Smooth muscle cell (in vitro differentiated cells): ENCODE measurements around the gene TNRC6A. TPM values are rescaled to one million over a fixed set of nuclear protein-coding genes. Genes with fewer than 3 reads are reported as not detected.

ENCODE experiments used
- DNase-seq: peaks from one replicate; lab custom pipeline; 2025; ENCODE audit not compliant: unreplicated experiment; lab: John Stamatoyannopoulos, UW
- H2AFZ ChIP-seq: fragments of 200-600 bp; sonication (generic); 2 replicates; pipeline ENCODE4 v1.6.0; 2016; ENCODE audit warnings: antibody characterized with exemption, low read depth, mild to moderate bottlenecking
- H3F3A ChIP-seq: fragments of 200-600 bp; sonication (generic); 2 replicates; pipeline ENCODE4 v1.6.0; 2017; ENCODE audit warnings: antibody characterized with exemption, low read depth
- H3K27ac ChIP-seq: fragments of 200-600 bp; sonication (generic); 2 replicates; pipeline ENCODE4 v1.5.1; 2016; ENCODE audit warnings: low read depth, mild to moderate bottlenecking
- H3K27me3 ChIP-seq: fragments of 200-600 bp; sonication (generic); 2 replicates; pipeline ENCODE4 v1.6.1; 2016; ENCODE audit warnings: low read depth, mild to moderate bottlenecking
- H3K36me3 ChIP-seq: fragments of 200-600 bp; sonication (generic); 2 replicates; pipeline ENCODE4 v1.5.1; 2016; ENCODE audit warnings: low read depth
- H3K4me1 ChIP-seq: fragments of 200-600 bp; sonication (generic); 2 replicates; pipeline ENCODE4 v1.5.1; 2016; ENCODE audit warnings: low read depth
- H3K4me2 ChIP-seq: fragments of 200-600 bp; sonication (generic); 2 replicates; pipeline ENCODE4 v1.6.0; 2016; ENCODE audit warnings: mild to moderate bottlenecking
- H3K4me3 ChIP-seq: fragments of 200-600 bp; sonication (generic); 2 replicates; pipeline ENCODE4 v1.5.1; 2016; ENCODE audit warnings: mild to moderate bottlenecking
- H3K79me2 ChIP-seq: fragments of 200-600 bp; sonication (generic); 2 replicates; pipeline ENCODE4 v1.6.0; 2016; ENCODE audit warnings: low read depth, mild to moderate bottlenecking
- H3K9ac ChIP-seq: fragments of 200-600 bp; sonication (generic); 2 replicates; pipeline ENCODE4 v1.6.0; 2016; ENCODE audit warnings: low read depth
- H3K9me3 ChIP-seq: fragments of 200-600 bp; sonication (generic); replicated peaks from 2 replicates; pipeline ENCODE4 v1.5.1; 2016; ENCODE audit warnings: low read depth
- H4K20me1 ChIP-seq: fragments of 200-600 bp; sonication (generic); 2 replicates; pipeline ENCODE4 v1.6.0; 2016; ENCODE audit warnings: low read depth
- WGBS: methylation state at CpG from one replicate; pipeline ENCODE4 v1.1.7; 2016; ENCODE audit warnings: low lambda C conversion rate; 5-methylcytosine and 5-hydroxymethylcytosine counted together
- polyA plus RNA-seq: library from polyadenylated mRNA; unstranded; fragments of >200 nt; fragmentation: Nextera tagmentation; extraction: Ambion mirVana; gene quantifications from 2 replicates; pipeline ENCODE4 v1.2.1, GENCODE V29; 2016
- total RNA-seq: library from RNA; depleted of rRNA; stranded (reverse); fragments of >200 nt; gene quantifications from 2 replicates; pipeline ENCODE4 v1.2.3, GENCODE V29; 2014
- TF ChIP-seq, protein P1 (sequence below): fragments of 200-600 bp; sonication (generic); IDR thresholded peaks from 2 replicates; pipeline ENCODE4 v1.5.1; 2017; ENCODE audit warnings: borderline replicate concordance, mild to moderate bottlenecking, antibody characterized with exemption; ENCODE audit not compliant: insufficient read depth, poor library complexity, severe bottlenecking

Gene TNRC6A
- total and polyA plus RNA-seq, 2 experiments from 2014 or later = 14.6 to 30.3 TPM

DNA sequence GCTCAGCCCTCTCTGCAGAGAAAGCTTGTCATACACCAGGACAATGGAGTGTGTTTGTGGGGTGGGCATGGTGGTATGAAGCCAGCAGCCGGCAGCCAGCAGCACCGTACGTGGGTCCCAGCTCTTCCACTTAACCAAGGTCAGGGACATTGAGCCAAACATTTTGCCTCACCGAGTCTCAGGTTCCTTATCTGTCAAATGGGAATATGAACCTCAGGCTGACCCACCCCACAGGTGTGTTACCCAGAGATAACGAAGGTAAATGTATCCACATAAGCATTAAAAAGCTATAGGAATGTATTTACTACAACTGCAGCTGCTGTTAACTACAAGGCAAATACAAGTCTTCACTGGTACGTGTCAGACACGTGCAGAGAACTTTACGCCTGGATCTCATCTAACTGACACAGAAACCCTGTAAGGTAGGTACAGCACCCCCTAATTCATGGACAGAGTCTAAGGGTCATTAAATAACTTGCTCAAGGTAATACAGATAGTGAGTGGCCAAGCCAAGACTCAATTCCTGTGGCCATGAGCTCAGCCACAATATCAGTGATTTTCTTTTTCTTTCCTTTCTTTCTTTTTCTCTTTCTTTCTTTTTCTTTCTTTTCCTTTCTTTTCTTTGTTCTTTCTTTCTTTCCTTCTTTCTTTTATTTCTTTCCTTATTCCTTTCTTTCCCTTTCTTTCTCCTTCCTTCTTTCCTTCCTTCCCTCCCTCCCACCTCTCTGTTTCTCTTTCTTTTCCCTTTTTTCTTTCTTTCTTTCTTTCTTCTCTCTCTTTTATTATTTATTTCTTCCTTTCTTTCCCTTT, 117.3 kb downstream of the TNRC6A start:
- Histone ChIP-seq H3K4me3 (no peak overlapping the region), H2AFZ (no peak overlapping the region), H3K4me2 (no peak overlapping the region), H3K9ac (no peak overlapping the region), H4K20me1 (no peaks in the 10 kb centered on the region), H3K9me3 (no peaks in the 10 kb centered on the region), H3F3A (no peaks in the 10 kb centered on the region), H3K4me1 (no peaks in the 10 kb centered on the region), H3K36me3 (no peaks in the 10 kb centered on the region), H3K79me2 (no peaks in the 10 kb centered on the region), H3K27ac (no peak overlapping the region), H3K27me3 (peaks cover 3% of the 10 kb centered on the region)
- TF ChIP-seq, protein P1, sequence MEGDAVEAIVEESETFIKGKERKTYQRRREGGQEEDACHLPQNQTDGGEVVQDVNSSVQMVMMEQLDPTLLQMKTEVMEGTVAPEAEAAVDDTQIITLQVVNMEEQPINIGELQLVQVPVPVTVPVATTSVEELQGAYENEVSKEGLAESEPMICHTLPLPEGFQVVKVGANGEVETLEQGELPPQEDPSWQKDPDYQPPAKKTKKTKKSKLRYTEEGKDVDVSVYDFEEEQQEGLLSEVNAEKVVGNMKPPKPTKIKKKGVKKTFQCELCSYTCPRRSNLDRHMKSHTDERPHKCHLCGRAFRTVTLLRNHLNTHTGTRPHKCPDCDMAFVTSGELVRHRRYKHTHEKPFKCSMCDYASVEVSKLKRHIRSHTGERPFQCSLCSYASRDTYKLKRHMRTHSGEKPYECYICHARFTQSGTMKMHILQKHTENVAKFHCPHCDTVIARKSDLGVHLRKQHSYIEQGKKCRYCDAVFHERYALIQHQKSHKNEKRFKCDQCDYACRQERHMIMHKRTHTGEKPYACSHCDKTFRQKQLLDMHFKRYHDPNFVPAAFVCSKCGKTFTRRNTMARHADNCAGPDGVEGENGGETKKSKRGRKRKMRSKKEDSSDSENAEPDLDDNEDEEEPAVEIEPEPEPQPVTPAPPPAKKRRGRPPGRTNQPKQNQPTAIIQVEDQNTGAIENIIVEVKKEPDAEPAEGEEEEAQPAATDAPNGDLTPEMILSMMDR = no peak
- no peak for DNase-seq
- WGBS = 82% methylated on average over 8 of the region's 8 CpGs

DNA sequence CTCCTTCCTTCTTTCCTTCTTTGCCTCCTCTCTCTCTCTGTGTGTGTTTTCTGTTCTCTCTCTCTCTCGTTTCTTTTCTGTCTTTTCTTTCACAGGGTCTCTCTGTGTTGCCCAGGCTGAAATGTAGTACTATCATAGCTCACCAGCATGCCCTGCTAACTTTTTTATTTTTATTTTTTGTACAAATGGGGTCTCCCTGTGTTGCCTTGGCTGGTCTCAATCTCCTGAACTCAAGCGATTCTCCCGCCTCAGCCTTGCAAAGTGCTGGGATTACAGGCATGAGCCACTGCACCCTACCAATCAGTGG, 117.9 kb downstream of the TNRC6A start:
- H3F3A ChIP-seq = no peaks in the 10 kb centered on the region
- no peak overlapping the region for H2AFZ ChIP-seq
- WGBS = 82% methylated on average over 3 of the region's 3 CpGs
- H3K36me3 ChIP-seq = no peaks in the 10 kb centered on the region
- H4K20me1 ChIP-seq = no peaks in the 10 kb centered on the region
- no peaks in the 10 kb centered on the region for H3K79me2 ChIP-seq
- no peak overlapping the region for H3K27ac ChIP-seq
- TF ChIP-seq, protein P1 = no peak
- DNase-seq = no peak
- peaks cover 3% of the 10 kb centered on the region for H3K27me3 ChIP-seq
- H3K9me3 ChIP-seq = no peaks in the 10 kb centered on the region
- H3K4me1 ChIP-seq = no peaks in the 10 kb centered on the region
- H3K4me2 ChIP-seq = no peak overlapping the region
- no peak overlapping the region for H3K4me3 ChIP-seq
- H3K9ac ChIP-seq = no peak overlapping the region

DNA sequence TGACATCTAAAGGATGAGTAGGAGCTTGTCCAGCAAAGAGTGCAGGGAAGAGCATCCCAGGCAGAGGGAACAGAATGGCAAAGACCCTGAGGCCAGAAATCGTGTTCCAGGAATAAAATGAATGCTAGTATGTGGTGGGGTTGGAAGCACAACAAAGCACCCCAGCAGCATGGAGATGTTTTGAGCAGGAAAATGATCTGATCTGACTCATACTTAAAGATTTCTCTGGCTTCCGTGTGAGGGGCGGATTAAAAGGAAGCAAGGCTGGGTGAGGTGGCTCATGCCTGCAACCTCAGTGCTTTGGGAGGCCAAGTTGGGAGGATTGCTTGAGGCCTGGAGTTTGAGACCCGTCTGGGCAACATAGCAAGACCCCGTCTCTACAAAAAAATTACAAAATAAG, 118.6 kb downstream of the TNRC6A start:
- Histone ChIP-seq H3K9me3 (no peaks in the 10 kb centered on the region), H3K4me3 (no peak overlapping the region), H2AFZ (no peak overlapping the region), H3K36me3 (no peaks in the 10 kb centered on the region), H3F3A (no peaks in the 10 kb centered on the region), H3K4me2 (no peak overlapping the region), H4K20me1 (no peaks in the 10 kb centered on the region), H3K9ac (no peak overlapping the region), H3K4me1 (no peaks in the 10 kb centered on the region), H3K27ac (no peak overlapping the region), H3K27me3 (peaks cover 3% of the 10 kb centered on the region), H3K79me2 (no peaks in the 10 kb centered on the region)
- TF ChIP-seq, protein P1 = no peak
- no peak for DNase-seq
- WGBS = 72% methylated on average over 5 of the region's 5 CpGs

DNA sequence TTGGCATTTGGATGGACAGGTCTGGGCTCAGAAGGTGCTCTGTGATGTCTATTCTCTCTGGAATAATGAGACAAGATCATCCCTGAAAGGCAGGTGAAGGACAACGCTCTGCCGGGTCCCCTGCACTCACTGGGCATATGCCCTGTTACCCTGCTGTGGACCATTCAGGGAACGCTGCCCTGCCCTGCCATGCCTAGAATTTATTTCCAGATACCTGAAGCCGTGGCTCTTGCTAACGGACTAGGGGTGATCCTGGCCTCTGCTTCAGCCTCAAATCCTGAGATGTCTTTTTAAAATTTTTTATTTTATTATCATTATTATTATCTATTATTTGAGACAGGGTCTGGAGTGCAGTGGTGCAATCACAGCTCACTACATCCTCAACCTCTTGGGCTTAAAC, 120.2 kb downstream of the TNRC6A start:
- Histone ChIP-seq H3K36me3 (no peaks in the 10 kb centered on the region), H3F3A (no peaks in the 10 kb centered on the region), H3K9ac (no peak overlapping the region), H3K79me2 (no peaks in the 10 kb centered on the region), H3K4me2 (no peak overlapping the region), H4K20me1 (no peaks in the 10 kb centered on the region), H3K9me3 (no peaks in the 10 kb centered on the region), H3K4me1 (no peaks in the 10 kb centered on the region), H3K27ac (no peak overlapping the region), H3K27me3 (peaks cover 3% of the 10 kb centered on the region), H2AFZ (no peak overlapping the region), H3K4me3 (no peak overlapping the region)
- no peak for DNase-seq
- WGBS = 95% methylated on average over 5 of the region's 5 CpGs
- TF ChIP-seq, protein P1 = no peak
